ENCODE data around the gene ZBP1.

ZBP1 gene

GRCh38 chr20:57598491-57598890, 21.7 kb downstream of the ZBP1 start:
- 95% methylated on average over 5 of the region's 5 CpGs for WGBS (ENCODE audit: insufficient coverage)
- H3K36me3 ChIP-seq (ENCODE audit: control insufficient read depth in 4 of 4, insufficient read depth in 4 of 4, low read length in 3 of 4) = no peaks in the 10 kb centered on the region
- H3K9me3 ChIP-seq (ENCODE audit: control extremely low read depth in 1 of 5, control insufficient read depth in 4 of 5, insufficient read depth in 2 of 5, low read depth in 1 of 5, low read length in 4 of 5) = no peaks in the 10 kb centered on the region
- POLR2A ChIA-PET = no interaction called here
- no peak overlapping the region for H3K27ac ChIP-seq (ENCODE audit: insufficient read depth in 1 of 2, low read depth in 1 of 2, low read length in 2 of 2, poor library complexity in 1 of 2, severe bottlenecking in 2 of 2)
- DNase-seq = no peak
- H3K27me3 ChIP-seq (replicated peaks in 2 of 5; ENCODE audit: control insufficient read depth in 4 of 5, insufficient read depth in 5 of 5, low read length in 4 of 5) = peaks cover 0 to 8% (median 0%) of the 10 kb centered on the region in 5 experiments
- no peak overlapping the region for H3K4me3 ChIP-seq (ENCODE audit: control insufficient read depth in 1 of 7, extremely low read depth in 1 of 7, insufficient read depth in 4 of 7, low read depth in 2 of 7, low read length in 6 of 7)
- H3K4me1 ChIP-seq (ENCODE audit: control extremely low read depth in 1 of 4, control insufficient read depth in 4 of 4, insufficient read depth in 4 of 4, low read length in 3 of 4) = peaks cover 0 to 4% (median 0%) of the 10 kb centered on the region in 4 experiments
- CTCF ChIA-PET = interaction anchor here (0.8 to 4.6 kb wide), 14 partner anchors 9 to 613 kb away, joined by 3 to 28 read pairs (median 5); no protein-coding TSS in a partner anchor

GRCh38 chr20:57598060-57598459, 22.2 kb downstream of the ZBP1 start:
- Histone ChIP-seq H3K36me3 (ENCODE audit: control insufficient read depth in 4 of 4, insufficient read depth in 4 of 4, low read length in 3 of 4) (no peaks in the 10 kb centered on the region), H3K4me1 (ENCODE audit: control extremely low read depth in 1 of 4, control insufficient read depth in 4 of 4, insufficient read depth in 4 of 4, low read length in 3 of 4) (peaks cover 0 to 4% (median 0%) of the 10 kb centered on the region in 4 experiments), H3K9me3 (ENCODE audit: control extremely low read depth in 1 of 5, control insufficient read depth in 4 of 5, insufficient read depth in 2 of 5, low read depth in 1 of 5, low read length in 4 of 5) (no peaks in the 10 kb centered on the region), H3K27ac (ENCODE audit: insufficient read depth in 1 of 2, low read depth in 1 of 2, low read length in 2 of 2, poor library complexity in 1 of 2, severe bottlenecking in 2 of 2) (no peak overlapping the region), H3K4me3 (ENCODE audit: control insufficient read depth in 1 of 7, extremely low read depth in 1 of 7, insufficient read depth in 4 of 7, low read depth in 2 of 7, low read length in 6 of 7) (no peak overlapping the region), H3K27me3 (replicated peaks in 2 of 5; ENCODE audit: control insufficient read depth in 4 of 5, insufficient read depth in 5 of 5, low read length in 4 of 5) (peaks cover 0 to 8% (median 0%) of the 10 kb centered on the region in 5 experiments)
- DNase-seq = no peak
- CTCF ChIA-PET = interaction anchor here (0.8 to 4.6 kb wide), 13 partner anchors 13 to 613 kb away, joined by 3 to 28 read pairs (median 5); no protein-coding TSS in a partner anchor
- 79% methylated on average over 5 of the region's 10 CpGs for WGBS (ENCODE audit: insufficient coverage)
- POLR2A ChIA-PET = no interaction called here

- no peaks in the 10 kb centered on the region for H3K36me3 ChIP-seq (ENCODE audit: control insufficient read depth in 4 of 4, insufficient read depth in 4 of 4, low read length in 3 of 4)
- peak overlapping the region in 2 of 7 experiments; percentile 11 to 60 for H3K4me3 ChIP-seq (ENCODE audit: control insufficient read depth in 1 of 7, extremely low read depth in 1 of 7, insufficient read depth in 4 of 7, low read depth in 2 of 7, low read length in 6 of 7)
- DNase-seq = peak; percentile 59 to 75 (median 74)
- no peak overlapping the region for H3K27ac ChIP-seq (ENCODE audit: insufficient read depth in 1 of 2, low read depth in 1 of 2, low read length in 2 of 2, poor library complexity in 1 of 2, severe bottlenecking in 2 of 2)
- ChIA-PET POLR2A (no interaction called here), CTCF (interaction anchor here (0.6 to 4.6 kb wide), 26 partner anchors 9 to 623 kb away, joined by 3 to 31 read pairs (median 6); partner anchors contain the start of gene ZBP1)
- H3K9me3 ChIP-seq (ENCODE audit: control extremely low read depth in 1 of 5, control insufficient read depth in 4 of 5, insufficient read depth in 2 of 5, low read depth in 1 of 5, low read length in 4 of 5) = no peaks in the 10 kb centered on the region
- peaks cover 0 to 8% (median 0%) of the 10 kb centered on the region in 5 experiments for H3K27me3 ChIP-seq (replicated peaks in 2 of 5; ENCODE audit: control insufficient read depth in 4 of 5, insufficient read depth in 5 of 5, low read length in 4 of 5)
- 22% methylated on average over 39 of the region's 39 CpGs for WGBS (ENCODE audit: insufficient coverage)
- H3K4me1 ChIP-seq (ENCODE audit: control extremely low read depth in 1 of 4, control insufficient read depth in 4 of 4, insufficient read depth in 4 of 4, low read length in 3 of 4) = peaks cover 0 to 4% (median 0%) of the 10 kb centered on the region in 4 experiments
These were observed 23.0 kb downstream of the ZBP1 start for GRCh38 chr20:57596998-57597939.

GRCh38 chr20:57596358-57596757, 23.9 kb downstream of the ZBP1 start:
- Histone ChIP-seq H3K27ac (ENCODE audit: insufficient read depth in 1 of 2, low read depth in 1 of 2, low read length in 2 of 2, poor library complexity in 1 of 2, severe bottlenecking in 2 of 2) (no peak overlapping the region), H3K4me3 (ENCODE audit: control insufficient read depth in 1 of 7, extremely low read depth in 1 of 7, insufficient read depth in 4 of 7, low read depth in 2 of 7, low read length in 6 of 7) (no peak overlapping the region), H3K9me3 (ENCODE audit: control extremely low read depth in 1 of 5, control insufficient read depth in 4 of 5, insufficient read depth in 2 of 5, low read depth in 1 of 5, low read length in 4 of 5) (no peaks in the 10 kb centered on the region), H3K4me1 (ENCODE audit: control extremely low read depth in 1 of 4, control insufficient read depth in 4 of 4, insufficient read depth in 4 of 4, low read length in 3 of 4) (peaks cover 0 to 4% (median 0%) of the 10 kb centered on the region in 4 experiments), H3K27me3 (replicated peaks in 2 of 5; ENCODE audit: control insufficient read depth in 4 of 5, insufficient read depth in 5 of 5, low read length in 4 of 5) (peaks cover 0 to 6% (median 0%) of the 10 kb centered on the region in 5 experiments), H3K36me3 (ENCODE audit: control insufficient read depth in 4 of 4, insufficient read depth in 4 of 4, low read length in 3 of 4) (no peaks in the 10 kb centered on the region)
- ChIA-PET POLR2A (no interaction called here), CTCF (interaction anchor here (0.7 to 4.6 kb wide), 26 partner anchors 8 to 624 kb away, joined by 3 to 31 read pairs (median 6); partner anchors contain the start of gene ZBP1)
- no peak for DNase-seq
- 74% methylated on average over 8 of the region's 11 CpGs for WGBS (ENCODE audit: insufficient coverage)

GRCh38 chr20:57595041-57596030, 24.9 kb downstream of the ZBP1 start:
- Histone ChIP-seq H3K36me3 (ENCODE audit: control insufficient read depth in 4 of 4, insufficient read depth in 4 of 4, low read length in 3 of 4) (no peaks in the 10 kb centered on the region), H3K9me3 (ENCODE audit: control extremely low read depth in 1 of 5, control insufficient read depth in 4 of 5, insufficient read depth in 2 of 5, low read depth in 1 of 5, low read length in 4 of 5) (no peaks in the 10 kb centered on the region), H3K27me3 (replicated peaks in 2 of 5; ENCODE audit: control insufficient read depth in 4 of 5, insufficient read depth in 5 of 5, low read length in 4 of 5) (peaks cover 0 to 9% (median 0%) of the 10 kb centered on the region in 5 experiments), H3K4me1 (ENCODE audit: control extremely low read depth in 1 of 4, control insufficient read depth in 4 of 4, insufficient read depth in 4 of 4, low read length in 3 of 4) (peaks cover 0 to 4% (median 0%) of the 10 kb centered on the region in 4 experiments), H3K27ac (ENCODE audit: insufficient read depth in 1 of 2, low read depth in 1 of 2, low read length in 2 of 2, poor library complexity in 1 of 2, severe bottlenecking in 2 of 2) (no peak overlapping the region), H3K4me3 (ENCODE audit: control insufficient read depth in 1 of 7, extremely low read depth in 1 of 7, insufficient read depth in 4 of 7, low read depth in 2 of 7, low read length in 6 of 7) (no peak overlapping the region)
- ChIA-PET CTCF (interaction anchor here (0.7 to 4.6 kb wide), 30 partner anchors 7 to 625 kb away, joined by 3 to 31 read pairs (median 4); partner anchors contain the start of gene ZBP1), POLR2A (no interaction called here)
- WGBS (ENCODE audit: insufficient coverage) = 92% methylated on average over 23 of the region's 25 CpGs
- DNase-seq = no peak

GRCh38 chr20:57594092-57594951, 25.9 kb downstream of the ZBP1 start:
- H3K9me3 ChIP-seq (ENCODE audit: control extremely low read depth in 1 of 5, control insufficient read depth in 4 of 5, insufficient read depth in 2 of 5, low read depth in 1 of 5, low read length in 4 of 5) = no peaks in the 10 kb centered on the region
- ChIA-PET POLR2A (no interaction called here), CTCF (interaction anchor here (0.9 to 4.4 kb wide), 14 partner anchors 17 to 613 kb away, joined by 3 to 31 read pairs (median 3); no protein-coding TSS in a partner anchor)
- no peak overlapping the region for H3K4me3 ChIP-seq (ENCODE audit: control insufficient read depth in 1 of 7, extremely low read depth in 1 of 7, insufficient read depth in 4 of 7, low read depth in 2 of 7, low read length in 6 of 7)
- 55% methylated on average over 14 of the region's 27 CpGs for WGBS (ENCODE audit: insufficient coverage)
- no peaks in the 10 kb centered on the region for H3K36me3 ChIP-seq (ENCODE audit: control insufficient read depth in 4 of 4, insufficient read depth in 4 of 4, low read length in 3 of 4)
- H3K27ac ChIP-seq (ENCODE audit: insufficient read depth in 1 of 2, low read depth in 1 of 2, low read length in 2 of 2, poor library complexity in 1 of 2, severe bottlenecking in 2 of 2) = no peak overlapping the region
- peaks cover 0 to 9% (median 0%) of the 10 kb centered on the region in 5 experiments for H3K27me3 ChIP-seq (replicated peaks in 2 of 5; ENCODE audit: control insufficient read depth in 4 of 5, insufficient read depth in 5 of 5, low read length in 4 of 5)
- peak; percentile 40 to 55 (median 48) for DNase-seq
- H3K4me1 ChIP-seq (ENCODE audit: control extremely low read depth in 1 of 4, control insufficient read depth in 4 of 4, insufficient read depth in 4 of 4, low read length in 3 of 4) = peaks cover 0 to 4% (median 0%) of the 10 kb centered on the region in 4 experiments

Measured in common myeloid progenitor, CD34-positive (primary cell).